ENCODE results near the gene TMEM144.

The TMEM144 gene

GRCh38 chr4:158209825-158210807 lies at the start of gene TMEM144:
Gene TMEM144 (plus strand): TSS chr4:158210486. CDS start chr4:158212668, 2,182 bp downstream.
- H3K4me3 ChIP-seq (ENCODE audit: low read depth, low read length), result peak within 1 kb of the TSS; percentile 44
- TF ChIP-seq CTCF (IDR thresholded peaks at IDR 0.05; ENCODE audit: insufficient read depth, low read length, missing control alignments), result peak; percentile 31
- CTCF ChIA-PET, result interaction anchor here (0.8 to 5.5 kb wide), 3 partner anchors 18 to 50 kb away, joined by 3 to 24 read pairs (median 4); no protein-coding TSS in a partner anchor
- peak; percentile 28 for DNase-seq (ENCODE audit: low read depth, low spot score)
- POLR2A ChIA-PET, result interaction anchor here (0.5 to 1.0 kb wide), 3 partner anchors 13 to 89 kb away, joined by 3 read pairs; no protein-coding TSS in a partner anchor

GRCh38 chr4:158161551-158162354 lies 48.5 kb upstream of the TMEM144 start:
- TF ChIP-seq CTCF (IDR thresholded peaks at IDR 0.05; ENCODE audit: insufficient read depth, low read length, missing control alignments), result no peak
- no peak overlapping the region for H3K4me3 ChIP-seq (ENCODE audit: low read depth, low read length)
- POLR2A ChIA-PET, result no interaction called here
- CTCF ChIA-PET, result interaction anchor here (1.5 to 7.8 kb wide), 2 partner anchors 10 to 25 kb away, joined by 3 to 37 read pairs; partner anchors contain the start of gene GASK1B
- DNase-seq (ENCODE audit: low read depth, low spot score), result no peak

- no peak overlapping the region for H3K4me3 ChIP-seq (ENCODE audit: low read depth, low read length)
- ChIA-PET POLR2A (no interaction called here), CTCF (interaction anchor here (7.8 kb wide), 1 partner anchor 9 kb away, joined by 37 read pairs; the partner anchor contains the start of gene GASK1B)
- no peak for TF ChIP-seq CTCF (IDR thresholded peaks at IDR 0.05; ENCODE audit: insufficient read depth, low read length, missing control alignments)
- DNase-seq (ENCODE audit: low read depth, low spot score), result no peak
Observed at GRCh38 chr4:158162631-158163030, 47.7 kb upstream of the TMEM144 start.

GRCh38 chr4:158163941-158164767 lies 46.1 kb upstream of the TMEM144 start:
- no peak for DNase-seq (ENCODE audit: low read depth, low spot score)
- POLR2A ChIA-PET, result interaction anchor here (0.7 kb wide), 1 partner anchor 111 kb away, joined by 3 read pairs; no protein-coding TSS in a partner anchor
- CTCF ChIA-PET, result interaction anchor here (7.8 kb wide), 1 partner anchor 8 kb away, joined by 37 read pairs; the partner anchor contains the start of gene GASK1B
- no peak for TF ChIP-seq CTCF (IDR thresholded peaks at IDR 0.05; ENCODE audit: insufficient read depth, low read length, missing control alignments)
- H3K4me3 ChIP-seq (ENCODE audit: low read depth, low read length), result no peak overlapping the region

- DNase-seq (ENCODE audit: low read depth, low spot score), result no peak
- ChIA-PET POLR2A (no interaction called here), CTCF (no interaction called here)
- no peak overlapping the region for H3K4me3 ChIP-seq (ENCODE audit: low read depth, low read length)
- TF ChIP-seq CTCF (IDR thresholded peaks at IDR 0.05; ENCODE audit: insufficient read depth, low read length, missing control alignments), result no peak
Observed at GRCh38 chr4:158164768-158165213, 45.5 kb upstream of the TMEM144 start.

Measured in AG04449 (cell line).